Dedifferentiated amniotic fluid mesenchymal stem cell (primary cell): ENCODE results near the gene THAP8.
A peak's percentile ranks its signal among the peaks of the same experiment; 100 is the strongest.
"Not testable (repeated sequence)": the region's sequence is repeated elsewhere in the genome, so short reads cannot be mapped to it uniquely, and the experiment has no call there.

Experiments used
- DNase-seq: peaks from one replicate; pipeline ENCODE4 v3.0.0-alpha.2; 2016; ENCODE audit errors: extremely low spot score

Gene THAP8

DNA sequence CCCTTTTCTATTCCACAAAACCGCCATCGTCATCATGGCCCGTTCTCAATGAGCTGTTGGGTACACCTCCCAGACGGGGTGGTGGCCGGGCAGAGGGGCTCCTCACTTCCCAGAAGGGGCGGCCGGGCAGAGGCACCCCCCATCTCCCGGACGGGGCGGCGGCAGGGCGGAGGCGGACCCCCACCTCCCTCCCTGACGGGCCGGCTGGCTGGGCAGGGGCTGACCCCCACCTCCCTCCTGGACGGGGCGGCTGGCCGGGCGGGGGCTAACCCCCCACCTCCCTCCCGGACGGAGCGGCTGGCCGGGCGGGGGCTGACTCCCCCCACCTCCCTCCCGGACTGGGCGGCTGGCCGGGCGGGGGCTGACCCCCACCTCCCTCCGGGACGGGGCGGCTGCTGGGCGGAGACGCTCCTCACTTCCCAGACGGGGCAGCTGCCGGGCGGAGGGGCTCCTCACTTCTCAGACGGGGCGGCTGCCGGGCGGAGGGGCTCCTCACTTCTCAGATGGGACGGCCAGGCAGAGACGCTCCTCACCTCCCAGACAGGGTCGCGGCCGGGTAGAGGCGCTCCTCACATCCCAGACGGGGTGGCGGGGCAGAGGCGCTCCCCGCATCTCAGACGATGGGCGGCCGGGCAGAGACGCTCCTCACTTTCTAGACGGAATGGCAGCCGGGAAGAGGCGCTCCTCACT is 14.9 kb upstream of the THAP8 start:
- not testable (repeated sequence) for DNase-seq

DNA sequence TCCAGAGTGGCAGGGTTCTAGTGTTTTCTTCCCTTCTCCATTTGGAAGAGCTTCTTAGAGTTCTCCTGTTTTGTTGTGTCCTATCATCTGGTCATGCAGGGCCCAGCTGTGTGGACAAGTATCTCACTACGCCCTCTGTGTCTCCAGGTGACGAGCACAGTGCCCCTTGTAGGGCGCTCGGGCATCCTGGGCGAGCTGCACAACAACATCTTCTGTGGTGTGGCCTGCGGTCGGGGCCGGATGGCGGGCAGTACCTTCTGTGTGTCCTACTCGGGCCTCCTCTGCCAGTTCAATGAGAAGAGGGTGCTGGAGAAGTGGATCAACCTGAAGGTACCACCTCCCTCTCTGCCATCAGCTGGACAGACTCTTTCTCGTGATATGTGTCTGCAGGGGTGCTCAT is 13.6 kb upstream of the THAP8 start:
- DNase-seq, result no peak

DNA sequence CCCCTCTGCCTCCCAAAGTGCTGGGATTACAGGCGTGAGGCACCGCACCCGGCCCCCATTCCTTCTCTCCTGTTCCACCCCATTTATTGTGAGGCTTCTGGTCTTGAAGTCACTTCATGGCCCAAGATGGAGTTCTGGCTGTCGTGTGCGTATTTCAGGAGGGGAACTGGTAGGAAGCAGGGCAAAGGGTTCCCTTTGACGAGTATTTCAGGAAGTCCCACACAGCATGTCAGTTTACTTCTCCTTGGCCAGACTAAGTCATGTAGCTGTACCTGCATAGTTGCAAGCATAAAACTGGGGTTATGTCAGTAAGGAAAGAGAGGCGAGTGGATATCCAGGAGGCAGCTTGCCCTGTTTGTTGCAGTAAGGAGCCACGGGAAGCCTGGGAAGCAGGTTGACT is 10.7 kb upstream of the THAP8 start:
- DNase-seq, result no peak

DNA sequence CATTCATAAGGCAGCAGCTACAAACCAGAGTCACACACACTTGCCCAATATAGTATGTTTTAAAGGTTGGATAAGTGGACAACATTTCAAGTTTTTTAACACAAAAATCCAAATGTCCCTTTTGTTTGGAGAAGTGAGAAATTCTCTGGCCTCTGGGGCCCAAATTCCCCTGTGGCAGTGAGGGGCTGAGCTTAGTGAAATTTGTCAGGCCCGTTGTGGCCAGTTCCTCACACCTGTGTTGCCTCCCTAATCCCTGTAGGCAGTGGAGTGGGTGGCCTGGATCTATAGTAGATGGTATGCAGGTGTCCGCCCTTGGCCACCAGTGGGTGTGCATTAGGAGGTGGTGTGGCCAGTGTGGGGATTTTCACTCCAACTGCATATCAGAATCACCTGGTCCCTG is 7.3 kb upstream of the THAP8 start:
- no peak for DNase-seq

DNA sequence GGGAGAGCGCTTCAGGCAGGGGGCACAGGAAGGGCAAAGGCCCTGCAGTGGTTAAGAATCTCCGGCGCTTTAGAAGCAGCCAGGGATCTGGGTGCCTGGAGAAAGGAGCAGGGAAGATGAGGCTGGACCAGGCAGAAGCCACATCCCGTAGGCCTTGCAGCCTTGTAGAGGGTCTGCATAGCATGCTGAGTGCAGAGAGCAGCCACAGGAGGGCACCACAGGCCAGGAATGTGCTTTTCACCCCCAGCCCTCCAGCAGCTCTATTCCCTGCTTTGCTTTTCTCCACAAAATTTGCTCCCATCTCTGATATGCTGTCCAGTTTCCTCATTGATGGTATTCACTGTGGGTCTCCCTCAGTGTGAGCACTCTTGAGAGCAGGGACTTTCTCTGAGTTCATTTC is 6.3 kb upstream of the THAP8 start:
- DNase-seq, result peak; percentile 26

DNA sequence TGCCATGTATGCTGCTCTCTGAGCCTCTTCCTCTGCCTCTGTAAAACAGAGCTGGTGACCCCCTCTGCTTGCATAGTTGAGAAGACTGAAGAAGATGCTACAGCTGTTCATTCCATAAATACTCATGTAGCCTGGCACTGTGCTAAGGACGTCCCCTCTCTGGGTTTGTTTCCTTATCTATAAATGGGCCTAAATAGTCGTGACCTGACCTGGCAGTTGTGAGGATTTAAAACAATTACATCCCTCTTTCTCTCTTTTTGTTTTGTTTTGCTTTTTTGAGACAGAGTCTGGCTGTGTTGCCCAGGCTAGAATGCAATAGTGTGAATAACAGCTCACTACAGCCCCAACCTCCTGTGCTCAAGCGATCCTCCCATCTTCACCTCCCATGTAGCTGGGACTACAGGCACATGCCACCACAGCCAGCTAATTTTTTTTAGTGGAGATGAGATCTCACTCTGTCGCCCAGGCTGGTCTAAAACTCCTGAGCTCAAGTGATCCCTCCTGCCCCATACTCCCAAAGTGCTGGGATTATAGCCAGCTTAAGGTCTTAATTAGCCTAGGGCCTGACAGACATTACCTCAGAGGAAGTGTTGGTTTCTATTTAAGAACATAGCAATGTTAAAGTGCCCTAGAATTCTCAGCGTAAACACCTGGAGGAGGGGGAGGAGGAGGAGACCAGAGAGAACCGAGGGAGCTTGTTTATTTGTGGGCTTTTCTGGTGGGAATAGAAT is 5.3 kb upstream of the THAP8 start:
- DNase-seq, result no peak

DNA sequence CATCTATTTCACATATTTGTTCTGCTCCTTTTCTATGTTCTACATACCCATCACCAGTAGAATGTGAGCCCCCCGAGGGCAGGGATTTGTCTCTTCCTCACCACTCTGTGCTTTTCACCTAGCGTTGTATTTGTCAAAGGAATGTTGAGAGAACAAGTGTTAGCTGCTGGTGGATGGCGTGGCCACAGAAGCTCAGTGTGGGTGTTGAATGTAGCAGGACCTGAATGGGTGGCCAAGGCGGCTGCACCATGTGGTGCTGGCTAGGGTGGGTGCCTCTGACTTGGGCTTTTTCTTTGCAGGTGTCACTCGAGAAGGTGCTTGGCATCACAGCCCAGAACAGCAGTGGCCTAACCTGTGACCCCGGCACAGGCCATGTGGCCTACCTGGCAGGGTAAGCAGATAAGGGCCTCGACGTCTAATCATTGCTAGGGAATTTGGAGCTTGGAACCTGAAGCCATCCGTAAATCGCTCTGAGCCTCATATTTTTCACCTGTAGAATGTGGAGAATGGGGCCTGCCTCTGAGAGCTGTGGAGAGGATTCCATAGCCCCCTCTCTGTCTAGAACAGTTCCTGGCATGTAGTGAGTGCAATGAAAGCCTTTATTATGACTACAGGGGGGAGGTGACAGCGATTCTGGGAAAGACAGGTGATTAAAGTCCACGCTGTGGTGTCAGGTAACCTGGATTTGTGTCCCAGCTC is 4.5 kb upstream of the THAP8 start:
- DNase-seq, result no peak

DNA sequence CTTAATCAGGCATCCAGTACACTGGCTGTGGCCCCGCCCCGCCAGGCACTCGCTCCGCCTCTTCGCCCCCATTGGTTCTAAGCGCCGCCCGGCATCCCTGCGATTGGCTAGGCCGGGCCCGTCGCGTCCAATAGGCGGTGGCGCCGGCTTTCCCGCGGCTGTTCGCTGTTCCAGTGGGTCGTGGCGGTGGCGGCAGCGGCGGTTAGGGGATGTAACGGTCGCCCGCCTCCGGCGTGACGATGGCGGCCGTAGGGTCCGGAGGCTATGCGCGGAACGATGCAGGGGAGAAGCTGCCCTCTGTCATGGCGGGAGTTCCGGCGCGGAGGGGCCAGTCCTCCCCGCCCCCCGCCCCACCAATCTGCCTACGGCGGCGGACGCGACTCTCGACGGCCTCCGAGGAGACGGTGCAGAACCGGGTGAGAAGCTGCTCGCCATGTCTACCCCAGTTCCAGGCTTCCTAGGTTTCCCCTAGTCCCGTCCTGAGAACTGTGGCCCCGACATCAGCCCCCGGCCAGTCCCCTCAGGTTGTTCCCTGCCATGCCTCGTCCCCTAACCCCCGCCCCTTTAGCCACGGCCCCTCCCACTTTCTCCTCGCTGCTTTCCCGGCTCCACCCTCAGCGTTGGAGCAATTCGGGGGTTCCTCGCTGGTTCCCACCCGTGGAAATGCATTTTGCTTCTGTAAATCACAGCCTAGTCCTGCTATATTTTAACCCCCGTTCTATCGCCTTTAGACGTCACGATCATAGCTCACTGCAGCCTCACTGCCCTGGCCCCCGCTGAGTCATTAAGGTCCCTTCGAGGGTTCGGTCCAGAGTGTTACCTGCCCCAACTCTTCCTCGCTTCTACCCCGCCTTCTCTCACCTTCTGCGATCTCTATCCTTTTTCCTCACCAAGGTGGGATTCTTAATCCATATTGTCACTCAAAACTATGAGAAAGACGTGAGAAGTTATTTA is 925 bp upstream of the THAP8 start, which contains the start of gene WDR62:
Gene WDR62, plus strand, starts transcription at position 165 of the 954 bp plus-strand sequence. Its CDS starts 75 bp downstream, at position 240.
- peak; percentile 86 for DNase-seq

DNA sequence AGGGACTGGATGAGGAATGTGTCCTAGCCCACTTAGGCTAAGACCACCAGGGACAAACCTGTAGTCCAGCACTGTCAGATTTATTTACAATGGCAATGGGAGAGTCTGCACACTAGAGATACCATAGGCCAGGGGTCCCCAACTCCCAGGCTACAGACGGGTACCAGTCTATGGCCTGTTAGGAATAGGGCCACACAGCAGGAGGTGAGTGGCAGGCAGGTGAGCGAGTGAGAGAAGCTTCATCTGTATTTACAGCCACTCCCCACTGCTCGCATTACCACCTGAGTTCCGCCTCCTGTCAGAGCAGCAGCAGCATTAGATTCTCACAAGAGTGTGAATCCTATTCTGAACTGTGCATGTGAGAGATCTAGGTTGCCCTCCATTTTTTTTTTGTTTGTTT is 2.4 kb downstream of the THAP8 start:
- DNase-seq, result no peak

DNA sequence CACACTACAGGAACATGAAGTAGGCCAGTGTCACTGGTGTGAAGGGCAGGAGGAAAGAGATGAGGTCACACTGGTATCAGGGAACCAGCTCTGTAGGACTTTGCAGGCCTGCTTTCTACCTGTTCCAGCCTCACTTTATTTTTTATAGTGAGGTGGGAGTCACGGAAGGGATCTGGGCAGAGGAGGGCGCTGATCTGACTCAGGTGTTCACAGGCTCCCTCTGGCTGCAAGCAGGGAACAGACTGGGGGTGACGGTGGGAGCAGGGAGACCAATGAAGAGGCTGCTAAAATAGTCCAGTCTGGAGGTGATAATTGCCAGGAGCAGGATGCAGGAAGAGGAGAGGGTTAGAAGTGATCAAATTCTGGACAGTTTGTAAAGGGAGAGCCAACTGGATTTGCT is 2.8 kb downstream of the THAP8 start:
- no peak for DNase-seq

DNA sequence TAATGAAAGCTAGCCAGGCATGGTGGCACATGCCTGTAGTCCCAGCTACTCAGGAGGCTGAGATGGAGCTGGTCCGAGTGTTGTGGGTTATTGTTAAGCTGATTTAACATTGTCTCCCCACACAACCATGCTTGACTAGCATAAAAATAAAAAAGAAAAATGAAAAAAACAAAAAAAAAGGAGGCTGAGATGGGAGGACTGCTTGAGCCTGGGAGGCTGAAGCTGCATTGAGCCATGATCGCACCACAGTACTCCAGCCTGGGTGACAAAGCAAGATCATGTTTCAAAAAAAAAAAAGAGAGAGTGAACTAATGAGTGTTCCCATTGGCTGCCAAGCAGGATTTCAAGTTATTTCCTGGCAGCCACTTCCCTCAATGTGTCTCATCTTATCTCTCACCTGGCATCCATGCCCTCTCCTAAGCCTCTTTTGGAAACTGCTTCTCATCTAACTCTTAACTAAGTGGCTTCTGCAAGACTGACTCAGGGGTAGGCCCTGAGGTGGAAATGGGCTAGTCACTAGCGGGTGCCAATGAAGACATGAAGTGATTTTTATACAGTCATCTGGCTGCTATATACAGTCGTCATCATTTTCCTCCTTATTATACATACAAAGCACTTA is 4.9 kb downstream of the THAP8 start:
- DNase-seq, result no peak

DNA sequence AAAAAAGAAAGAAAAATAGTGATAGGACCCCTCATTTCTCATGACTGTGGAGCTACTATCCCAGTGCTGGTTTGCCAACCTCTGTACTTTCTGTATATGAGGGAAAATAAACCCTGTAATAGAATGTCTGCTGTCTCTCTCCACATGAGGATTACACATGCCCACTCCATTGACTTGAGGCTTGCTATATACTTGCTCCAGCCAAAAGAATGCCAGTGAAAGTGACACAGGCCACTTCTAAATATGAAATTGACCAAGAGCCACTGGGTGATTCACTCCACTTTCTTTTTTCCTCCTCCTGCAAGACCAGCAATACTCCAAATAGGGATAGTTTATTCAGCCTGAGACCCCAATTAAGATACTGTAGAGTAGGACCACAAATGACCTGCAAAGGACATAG is 6.2 kb downstream of the THAP8 start:
- DNase-seq, result no peak

DNA sequence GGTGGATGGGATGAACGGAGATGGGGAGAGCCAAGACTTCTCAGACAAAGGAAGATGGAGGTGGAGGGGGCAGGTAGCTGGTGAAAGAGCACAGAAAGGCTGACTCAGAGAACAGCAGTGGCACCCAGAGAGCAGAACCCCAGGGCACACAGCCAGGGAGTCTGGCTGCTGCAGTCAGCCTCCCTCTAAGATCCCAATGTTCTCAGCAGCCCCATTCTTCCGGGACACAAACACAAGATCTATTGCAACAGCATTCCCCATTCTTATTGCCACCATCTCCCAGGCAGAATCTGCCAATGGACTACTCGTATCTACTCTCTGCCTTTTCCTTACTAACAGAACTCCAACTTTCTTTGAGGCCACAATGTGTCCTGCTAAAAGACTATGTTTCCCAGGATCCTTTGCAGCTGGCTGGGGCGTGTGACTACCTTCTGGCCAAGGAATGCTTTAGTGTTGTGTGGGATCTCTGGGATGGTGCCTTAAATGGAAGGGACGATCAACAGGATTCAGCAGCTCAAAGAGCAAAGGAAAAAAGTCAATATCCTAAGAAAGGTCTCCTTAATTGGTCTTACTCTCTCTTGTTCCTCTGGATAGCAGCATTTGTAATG is 7.5 kb downstream of the THAP8 start:
- no peak for DNase-seq

DNA sequence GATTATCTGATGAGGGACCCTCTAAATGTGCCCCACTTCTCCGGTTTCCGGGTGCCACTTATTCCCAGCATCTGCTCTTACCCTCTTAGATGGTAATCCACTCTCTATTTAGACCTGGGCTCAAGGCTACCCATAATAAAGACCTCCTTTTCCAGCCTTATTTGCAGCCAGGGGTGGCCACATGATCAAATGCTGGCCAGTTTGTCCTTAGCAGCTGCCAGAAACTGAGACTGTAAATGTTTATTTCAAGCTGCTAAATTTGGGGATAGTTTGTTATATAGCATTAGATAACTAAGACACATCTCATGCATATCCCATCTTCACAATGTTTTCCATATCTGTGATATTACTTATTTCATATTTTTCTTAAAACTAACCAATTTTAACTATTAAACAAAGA is 10.1 kb downstream of the THAP8 start:
- no peak for DNase-seq

DNA sequence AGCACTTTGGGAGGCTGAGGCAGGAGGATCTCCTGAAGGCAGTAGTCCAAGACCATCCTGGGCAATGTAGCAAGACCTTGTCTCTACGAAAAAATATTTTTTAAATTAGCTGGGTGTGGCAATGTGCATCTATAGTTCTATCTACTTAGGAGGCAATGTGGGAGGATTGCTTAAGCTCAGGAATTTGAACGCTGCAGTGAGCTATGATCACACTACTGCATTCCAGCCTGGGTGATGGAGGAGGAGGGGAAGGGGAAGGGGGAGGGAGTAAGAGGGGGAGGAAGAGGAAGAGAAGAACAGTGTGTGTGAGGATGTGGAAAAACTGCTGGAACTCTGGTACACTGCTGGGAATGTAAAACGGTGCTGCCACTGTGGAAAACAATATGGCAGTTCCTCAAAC is 12.3 kb downstream of the THAP8 start:
- peak; percentile 80 for DNase-seq

DNA sequence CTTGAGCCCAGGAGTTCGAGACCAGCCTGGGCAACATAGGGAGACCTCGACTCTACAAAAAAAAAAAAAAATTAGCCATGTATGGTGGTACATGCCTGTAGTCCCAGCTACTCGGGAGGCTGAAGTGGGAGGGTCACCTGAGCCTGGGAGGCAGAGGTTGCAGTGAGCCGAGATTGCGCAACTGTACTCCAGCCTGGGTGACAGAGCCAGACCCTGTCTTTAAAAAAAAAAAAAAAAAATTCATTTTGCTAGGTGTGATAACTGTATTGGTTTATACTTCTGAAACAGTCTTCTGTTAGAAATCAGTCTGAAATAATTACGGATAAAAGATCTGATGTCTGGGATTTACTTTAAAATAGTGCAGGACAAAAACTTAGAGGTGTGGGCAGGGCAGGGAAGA is 13.0 kb downstream of the THAP8 start:
- DNase-seq, result not testable (repeated sequence)

DNA sequence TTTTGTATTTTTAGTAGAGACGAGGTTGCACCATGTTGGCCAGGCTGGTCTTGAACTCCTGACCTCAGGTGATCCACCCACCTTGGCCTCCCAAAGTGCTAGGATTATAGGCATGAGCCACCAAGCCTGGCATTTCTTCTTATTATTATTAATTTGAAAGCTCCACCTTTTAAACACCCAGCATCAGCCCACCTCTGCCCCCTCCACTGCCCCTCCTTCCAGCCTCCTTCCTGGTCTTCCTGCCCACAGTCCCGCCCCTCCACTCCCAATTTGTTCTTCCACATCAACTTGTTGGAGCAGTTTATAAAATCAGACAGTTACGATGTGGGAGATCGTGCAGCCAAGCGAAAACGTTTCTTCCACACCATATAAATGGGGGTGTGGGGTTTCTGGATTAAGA is 13.6 kb downstream of the THAP8 start:
- DNase-seq, result no peak

DNA sequence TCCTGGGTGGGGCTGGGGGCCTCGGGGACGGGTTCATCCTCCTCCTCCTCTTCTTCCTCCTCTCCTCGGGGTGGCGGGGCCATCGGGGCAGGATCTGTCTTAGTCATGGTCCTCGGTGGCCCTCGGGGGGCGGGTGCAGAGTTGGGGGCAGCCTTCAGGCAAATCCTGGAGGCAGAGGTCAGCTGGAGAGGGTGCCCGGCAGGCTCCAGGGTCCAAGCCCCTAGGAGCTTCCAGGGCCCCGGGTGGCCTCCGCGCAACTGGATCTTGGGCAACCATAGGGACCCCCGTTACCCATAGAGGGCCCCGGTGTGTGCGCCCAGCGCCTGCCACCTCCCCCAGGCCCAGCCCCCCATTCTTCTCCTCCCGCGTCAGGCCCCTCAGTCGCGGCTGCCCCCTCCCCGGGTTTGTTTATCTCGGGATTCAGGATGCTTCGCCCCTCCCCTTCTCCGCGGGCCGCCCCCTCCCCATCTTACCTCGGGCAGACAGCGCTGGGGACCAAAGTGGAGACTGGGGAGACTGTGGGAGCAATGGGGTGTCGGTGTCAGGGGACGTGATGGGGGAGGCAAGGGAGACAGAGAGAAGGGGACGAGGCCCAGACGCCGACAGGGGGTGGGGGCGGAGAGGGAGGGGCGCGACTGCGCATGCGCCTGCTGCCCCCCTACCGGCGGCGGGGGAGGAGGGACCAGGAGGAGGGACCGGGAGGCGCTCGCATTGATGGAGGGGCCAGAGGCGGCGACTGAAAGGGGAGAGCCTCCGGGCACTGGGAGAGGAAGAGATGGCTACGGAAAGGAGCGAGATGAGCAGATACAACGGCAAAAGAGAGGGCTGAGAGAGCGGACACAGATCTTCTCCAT is 21.6 kb downstream of the THAP8 start, which contains the start of gene CLIP3:
Gene CLIP3, minus strand, starts transcription at position 623 of the 854 bp plus-strand sequence. Its CDS starts 516 bp downstream, at position 107.
- DNase-seq, result peak; percentile 53

DNA sequence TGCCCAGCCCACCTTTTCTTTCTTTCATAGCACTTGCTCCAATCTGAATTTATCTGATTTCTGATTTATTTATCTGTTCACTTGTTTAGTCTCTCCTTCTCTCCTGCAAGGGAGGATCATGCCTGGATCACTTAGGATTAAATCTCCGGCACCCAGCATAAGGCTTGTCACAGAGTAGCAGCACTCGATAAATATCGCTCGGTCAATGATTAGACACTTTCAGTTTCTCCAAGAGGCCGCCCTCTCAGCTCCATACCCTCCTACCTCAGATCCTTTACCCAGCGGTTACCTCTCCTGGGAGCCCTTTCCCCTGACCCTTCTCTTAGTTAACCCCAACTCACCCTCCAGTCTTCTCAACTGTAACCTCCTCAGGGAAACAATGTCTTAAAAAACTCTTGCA is 22.8 kb downstream of the THAP8 start:
- no peak for DNase-seq
